Hematopoietic multipotent progenitor cell treated with erythropoietin and hydrocortisone succinate and interleukin-3 and kit ligand, for 8 days (in vitro differentiated cells): ENCODE data around the gene PLEKHB2.
"Not testable (repeated sequence)": the region's sequence is repeated elsewhere in the genome, so short reads cannot be mapped to it uniquely, and the experiment has no call there.

Experiments used
- DNase-seq: peaks from one replicate; pipeline ENCODE4 v3.0.0-alpha.2; 2015

Gene PLEKHB2

DNA sequence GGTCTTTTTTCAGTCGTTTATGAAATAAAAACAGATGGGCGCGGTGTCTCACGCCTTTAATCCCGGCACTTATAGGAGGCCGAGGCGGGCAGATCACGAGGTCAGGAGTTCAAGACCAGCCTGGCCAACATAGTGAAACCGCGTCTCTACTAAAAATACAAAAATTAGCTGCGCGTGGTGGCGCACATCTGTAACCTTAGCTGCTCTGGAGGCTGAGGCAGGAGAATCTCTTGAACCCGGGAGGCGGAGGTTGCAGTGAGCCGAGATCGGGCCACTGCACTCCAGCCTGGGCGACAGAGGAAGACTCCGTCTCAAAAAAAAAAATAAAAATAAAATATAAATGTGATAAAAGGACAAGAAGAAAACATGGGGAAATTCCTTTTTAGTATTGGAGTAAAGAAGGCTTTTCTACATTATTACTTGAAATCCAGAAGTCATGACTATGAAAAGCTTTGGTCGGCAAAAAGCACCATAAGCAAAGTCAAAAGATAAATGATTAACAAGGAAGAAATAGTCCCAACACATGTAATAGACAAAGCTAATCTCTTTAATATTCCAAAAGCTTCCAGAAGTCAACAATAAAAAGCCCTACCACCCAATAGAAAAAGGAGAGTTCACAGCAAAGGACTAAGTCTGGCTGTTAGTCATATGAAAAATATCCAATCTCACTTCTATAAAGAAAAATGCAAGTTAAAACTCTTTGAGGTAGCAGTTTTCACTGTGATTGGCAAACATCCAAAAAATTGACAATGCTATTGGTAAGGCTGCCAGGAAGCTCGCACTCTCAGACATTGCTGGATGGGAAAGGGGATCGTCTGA, 10.5 kb upstream of the PLEKHB2 start:
- DNase-seq = no peak

DNA sequence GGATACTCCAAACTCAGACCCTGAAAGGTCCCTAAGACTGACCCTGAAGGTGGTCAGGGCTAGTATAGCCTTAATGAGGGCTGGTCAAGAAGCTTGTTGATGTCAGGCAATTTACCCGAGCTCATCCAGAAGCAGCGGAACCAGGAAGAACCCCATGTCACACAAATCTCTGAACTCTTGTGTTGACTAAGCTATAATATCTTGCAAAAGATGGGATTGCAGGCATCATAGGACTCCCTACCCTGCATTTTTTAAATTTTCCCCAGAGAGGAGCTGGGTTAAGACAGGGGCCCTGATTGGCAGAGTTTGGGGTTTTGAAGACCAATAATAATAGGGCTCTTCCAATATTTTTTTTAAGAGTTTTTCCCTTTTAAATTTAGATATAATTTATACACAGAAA, 2.0 kb upstream of the PLEKHB2 start:
- no peak for DNase-seq

DNA sequence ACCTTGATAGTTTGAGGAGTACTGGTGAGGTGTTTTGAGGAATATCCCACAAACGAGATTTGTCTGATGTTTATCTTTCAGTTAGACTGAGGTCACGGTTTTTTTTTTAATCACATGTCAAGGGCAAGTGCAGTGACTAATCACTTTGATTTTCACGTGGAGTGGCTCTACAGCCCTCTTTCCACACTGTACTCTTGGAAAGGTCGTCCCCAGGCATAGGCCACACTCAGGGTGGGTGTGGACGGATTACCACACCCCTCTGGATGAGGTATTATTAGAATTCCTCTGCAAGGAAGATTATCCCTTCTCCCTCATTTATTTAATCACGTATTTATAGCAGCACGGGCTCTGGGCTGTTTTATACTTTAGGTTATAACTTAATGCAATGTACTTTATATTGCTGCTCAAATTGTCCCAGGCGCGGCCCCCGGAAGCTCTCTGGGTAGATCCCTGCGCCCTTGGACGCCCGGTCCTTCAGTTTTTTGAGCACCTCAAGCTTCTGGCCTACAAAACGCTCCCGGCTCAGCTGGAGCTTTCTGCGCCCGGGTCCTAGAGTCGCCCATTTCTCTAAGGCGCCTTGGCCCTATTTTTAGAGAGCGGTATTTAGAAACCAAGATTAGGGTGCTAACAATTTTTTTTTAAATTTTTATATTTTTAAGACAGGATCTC, 515 bp upstream of the PLEKHB2 start:
- DNase-seq = peak; percentile 61

DNA sequence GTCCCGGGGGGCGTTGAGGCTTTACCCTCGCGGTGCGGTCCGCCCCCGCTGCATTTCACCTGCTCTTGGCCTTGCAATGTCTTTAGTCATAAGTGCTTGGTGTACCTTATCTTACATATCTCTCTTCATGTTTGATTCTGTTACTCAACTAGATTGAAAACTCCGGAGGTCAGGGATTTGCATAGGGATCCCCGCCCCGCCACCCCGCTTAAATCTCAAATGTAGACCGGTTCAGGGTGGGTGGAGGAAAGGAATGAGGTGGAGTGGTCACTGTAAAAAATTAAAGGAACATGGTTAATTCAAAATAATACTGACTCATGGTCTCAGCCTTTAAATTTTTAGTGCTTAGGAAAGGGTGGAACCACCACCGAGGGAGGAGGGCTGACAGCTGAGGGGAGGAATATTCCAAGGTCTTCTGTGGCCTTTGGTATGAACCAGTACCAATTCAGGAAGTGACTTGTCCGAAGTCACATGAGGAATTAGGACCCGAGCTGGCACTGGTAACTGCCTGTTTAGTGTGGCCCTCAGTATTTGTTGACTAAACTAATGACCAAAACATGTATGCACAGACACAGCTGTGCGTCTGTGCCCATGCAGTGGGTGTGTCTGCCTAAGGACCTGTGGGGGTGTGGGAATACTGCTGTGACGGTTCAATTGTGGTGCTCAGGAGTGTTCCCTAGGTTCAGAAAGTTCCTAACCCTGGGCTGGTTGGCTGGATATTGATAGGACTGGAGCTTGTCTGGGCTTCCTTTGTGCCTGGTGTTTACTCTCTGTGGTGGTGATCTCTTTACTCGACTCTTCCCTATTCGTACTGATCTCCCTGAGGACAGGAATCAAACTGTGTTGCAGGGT, 1.0 kb downstream of the PLEKHB2 start:
- peak; percentile 49 for DNase-seq

DNA sequence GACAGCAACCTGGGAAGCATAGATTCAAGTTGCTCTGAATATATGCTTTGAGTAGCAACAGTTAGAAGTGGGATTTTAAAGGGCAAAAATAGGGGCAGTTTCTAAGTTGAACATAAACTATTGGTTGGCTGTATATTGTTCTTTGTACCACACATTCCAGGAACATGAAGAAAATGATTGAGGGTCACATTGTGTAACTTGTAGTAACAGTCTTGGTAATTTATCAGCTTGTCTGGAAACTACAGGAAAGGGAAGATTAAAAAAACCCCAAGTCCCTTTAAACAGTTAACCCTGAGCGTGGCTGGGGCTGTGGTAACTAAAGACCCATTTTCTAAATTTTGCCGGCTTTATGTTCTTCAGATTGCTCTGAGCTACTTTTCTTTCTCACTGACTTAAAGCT, 7.4 kb downstream of the PLEKHB2 start:
- DNase-seq = no peak

DNA sequence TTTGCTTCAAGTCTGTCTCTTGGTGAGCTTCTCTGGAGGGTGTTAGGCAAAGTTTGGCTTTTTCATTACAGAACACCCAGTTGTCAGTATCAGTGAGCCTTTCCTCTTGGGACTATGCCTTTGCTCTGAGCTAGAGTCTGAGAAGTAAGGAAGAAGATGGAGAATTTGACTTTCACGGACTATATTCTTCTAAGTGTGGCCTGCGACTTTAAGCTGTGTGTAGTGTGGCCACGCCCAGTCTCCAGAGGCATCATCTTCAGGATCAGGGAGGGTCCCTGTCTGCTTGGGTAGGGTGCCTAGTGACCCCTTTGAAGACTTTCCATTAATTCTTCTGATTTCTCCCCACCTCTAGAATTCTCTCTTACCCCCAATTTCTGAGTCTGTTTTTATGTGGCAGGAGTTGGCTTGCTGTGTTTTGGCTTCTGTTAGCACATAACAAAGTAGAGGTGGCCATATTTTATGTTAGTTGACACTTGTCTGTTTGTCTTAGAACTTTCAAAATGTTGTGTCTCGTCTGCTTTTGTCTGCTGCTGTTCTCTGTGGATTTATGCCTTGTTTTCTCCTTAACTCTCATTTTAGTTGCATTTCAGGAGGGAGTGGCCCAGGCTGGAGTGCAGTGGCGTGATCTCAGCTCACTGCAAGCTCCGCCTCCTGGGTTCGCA, 8.6 kb downstream of the PLEKHB2 start:
- DNase-seq = no peak

DNA sequence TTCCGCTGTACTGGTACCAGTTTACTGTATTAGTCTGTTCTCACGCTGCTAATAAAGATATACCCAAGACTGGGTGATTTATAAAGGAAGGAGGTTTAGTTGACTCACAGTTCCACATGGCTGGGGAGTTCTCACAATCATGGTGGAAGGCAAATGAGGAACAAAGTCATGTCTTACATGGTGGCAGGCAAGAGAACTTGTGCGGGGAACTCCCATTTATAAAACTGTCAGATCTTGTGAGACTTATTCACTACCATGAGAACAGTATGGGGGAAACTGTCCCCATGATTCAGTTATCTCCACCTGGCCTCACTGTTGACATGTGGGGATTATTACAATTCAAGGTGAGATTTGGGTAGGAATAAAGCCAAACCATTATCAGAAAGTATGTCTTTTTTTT, 9.8 kb downstream of the PLEKHB2 start:
- DNase-seq = not testable (repeated sequence)

DNA sequence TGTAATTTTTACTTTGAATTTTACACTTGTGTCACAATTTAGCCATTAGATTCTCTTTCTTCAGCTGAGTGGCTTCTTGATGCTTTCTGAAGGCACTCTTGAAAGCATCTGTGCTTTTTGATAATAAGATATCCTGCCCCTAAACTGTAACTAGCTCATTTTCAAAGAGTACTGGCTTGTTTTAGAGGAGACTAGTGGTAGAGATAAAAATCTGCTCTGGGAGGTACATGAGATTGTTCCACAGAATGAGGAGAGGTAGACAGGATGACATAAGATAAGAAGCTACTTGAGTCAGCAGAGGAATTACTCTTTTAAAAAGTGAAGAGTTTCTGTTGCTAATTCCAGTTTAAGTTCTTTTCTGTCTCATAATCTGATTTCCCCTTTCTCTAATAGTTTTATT, 10.6 kb downstream of the PLEKHB2 start:
- DNase-seq = peak; percentile 51

DNA sequence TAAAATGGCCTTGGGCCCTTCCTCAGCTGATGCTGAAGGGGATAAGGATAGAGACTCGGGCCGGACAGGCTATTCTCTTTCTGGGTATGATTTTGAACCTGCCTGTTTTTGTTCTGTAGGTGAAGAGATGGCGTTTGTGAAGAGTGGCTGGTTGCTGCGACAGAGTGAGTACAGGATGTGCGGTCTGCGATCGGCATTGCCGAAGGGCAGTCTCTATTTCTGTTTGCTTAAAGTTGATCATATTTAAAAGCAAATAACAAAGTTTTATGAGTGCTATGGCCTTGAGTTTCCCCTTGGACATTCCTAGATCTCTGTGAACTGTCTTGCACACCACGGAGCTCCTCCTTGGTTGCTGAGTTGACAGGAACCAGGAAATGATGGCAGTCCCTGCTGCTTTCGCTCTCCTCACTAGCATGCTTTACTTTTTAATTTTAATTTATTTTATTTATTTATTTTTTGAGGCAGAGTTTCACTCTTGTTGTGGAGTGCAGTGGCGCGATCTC, 15.7 kb downstream of the PLEKHB2 start:
- DNase-seq = no peak

DNA sequence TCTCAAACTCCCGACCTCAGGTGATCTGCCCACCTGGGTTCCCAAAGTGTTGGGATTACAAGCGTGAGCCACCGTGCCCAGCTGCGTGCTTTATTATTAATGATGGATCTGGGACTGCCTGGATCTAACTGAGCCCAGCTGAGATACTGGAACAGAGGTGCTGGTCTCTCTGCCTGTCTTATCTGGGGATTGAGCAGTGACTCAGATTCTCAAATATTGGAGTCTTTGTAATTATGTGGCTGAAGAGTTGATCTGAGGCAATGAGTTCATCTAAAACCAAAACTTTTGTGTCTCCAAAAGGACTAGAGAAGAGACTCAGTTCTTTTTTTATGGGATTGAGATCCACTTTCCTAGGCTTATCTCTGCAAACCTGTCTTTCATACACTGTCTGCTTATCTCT, 16.3 kb downstream of the PLEKHB2 start:
- DNase-seq = no peak

DNA sequence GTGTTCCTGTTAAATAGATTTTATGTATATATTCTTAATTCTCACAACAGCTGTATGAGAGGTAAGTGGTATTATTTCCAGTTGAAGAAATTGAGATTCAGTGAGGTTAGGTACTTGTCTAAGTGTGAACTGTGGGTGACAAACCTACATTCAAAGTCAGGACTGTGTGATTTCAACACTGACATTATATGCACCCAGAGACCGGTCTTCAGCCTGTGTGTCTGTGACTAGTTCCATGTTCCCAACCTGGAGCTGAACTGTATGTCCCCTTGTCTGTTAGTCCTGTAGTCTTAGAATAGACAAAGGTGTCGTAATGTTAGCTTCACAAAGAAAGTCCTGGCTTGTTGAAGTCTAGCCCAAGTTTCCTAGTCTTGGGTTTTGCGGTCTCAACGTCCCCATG, 17.4 kb downstream of the PLEKHB2 start:
- no peak for DNase-seq

DNA sequence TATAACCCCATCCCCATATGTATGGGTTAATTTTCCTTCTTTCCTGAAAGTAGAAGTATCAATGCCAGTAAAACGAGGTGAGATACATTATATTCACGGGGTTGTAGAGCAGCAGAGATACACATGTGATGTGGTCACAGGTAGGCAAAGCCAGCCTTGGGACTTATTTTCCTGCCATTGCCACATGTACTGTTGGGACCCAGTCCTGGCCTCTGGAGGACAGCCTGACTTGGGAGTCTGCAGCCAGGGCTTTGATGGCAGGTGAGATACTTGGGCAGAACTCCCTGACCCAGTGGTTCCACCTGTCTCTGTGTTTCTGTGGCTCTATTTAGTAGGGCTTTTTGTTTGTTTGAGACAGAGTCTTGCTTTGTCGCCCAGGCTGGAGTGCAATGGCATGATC, 18.1 kb downstream of the PLEKHB2 start:
- no peak for DNase-seq

DNA sequence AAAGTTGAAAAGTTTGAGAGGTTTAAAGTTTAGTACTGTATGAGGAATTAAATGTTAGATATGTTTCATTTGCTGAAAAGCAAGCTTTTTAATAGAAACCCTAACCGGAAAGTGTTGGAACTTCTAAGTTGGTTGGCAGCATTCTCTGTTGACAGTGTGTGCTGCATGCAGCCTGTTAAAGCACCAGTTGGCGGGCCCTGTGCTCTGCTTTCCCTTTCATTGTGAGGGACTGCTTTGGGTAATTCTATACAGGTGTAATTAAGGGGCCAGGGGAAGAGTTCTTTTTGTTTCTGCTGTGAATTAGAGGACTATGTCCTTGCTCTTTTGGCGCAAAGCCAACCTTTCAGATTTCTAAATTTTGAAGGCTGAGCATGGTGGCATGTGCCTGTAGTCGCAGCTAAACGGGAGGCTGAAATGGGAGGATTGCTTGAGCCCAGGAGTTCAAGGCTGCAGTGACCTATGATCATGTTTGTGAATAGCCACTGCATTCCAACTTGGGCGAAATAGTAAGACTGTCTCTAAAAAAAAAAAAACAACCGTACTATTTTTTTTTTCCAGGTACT, 20.1 kb downstream of the PLEKHB2 start:
- DNase-seq = no peak

DNA sequence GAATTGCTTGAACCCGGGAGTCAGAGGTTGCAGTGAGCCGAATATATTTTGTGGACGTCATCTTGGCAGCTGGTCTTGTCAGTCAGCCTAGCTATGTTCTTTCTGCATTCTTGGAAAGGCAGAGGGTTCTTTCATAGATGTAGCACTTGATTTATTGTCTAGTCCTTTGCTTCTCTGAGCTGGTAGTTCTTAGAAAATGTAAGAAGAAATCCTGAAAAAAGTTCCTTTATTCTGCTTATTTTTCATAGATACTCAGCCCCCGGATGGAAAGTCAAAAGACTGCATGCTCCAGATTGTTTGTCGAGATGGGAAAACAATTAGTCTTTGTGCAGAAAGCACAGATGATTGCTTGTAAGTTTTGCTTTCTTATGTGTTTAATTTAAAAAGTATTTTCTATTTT, 21.3 kb downstream of the PLEKHB2 start:
- no peak for DNase-seq

DNA sequence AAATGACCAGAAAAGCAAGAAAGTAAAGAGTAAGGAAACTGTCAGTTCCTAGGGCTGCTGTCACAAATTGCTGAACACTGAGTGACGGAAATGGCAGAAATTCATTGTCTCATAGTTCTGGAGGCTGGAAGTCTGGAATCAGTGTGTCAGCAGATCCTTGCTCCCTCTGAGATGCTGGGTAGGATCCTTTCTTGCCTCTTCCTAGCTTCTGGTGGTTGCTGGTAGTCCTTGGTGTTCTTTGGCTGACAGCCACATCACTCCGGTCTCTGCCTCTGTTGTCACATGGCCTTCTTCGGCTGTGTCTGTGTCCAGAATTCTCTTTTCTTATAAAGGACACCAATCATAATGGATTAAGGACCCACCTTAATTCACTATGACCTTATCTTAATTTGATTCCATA, 21.9 kb downstream of the PLEKHB2 start:
- no peak for DNase-seq

DNA sequence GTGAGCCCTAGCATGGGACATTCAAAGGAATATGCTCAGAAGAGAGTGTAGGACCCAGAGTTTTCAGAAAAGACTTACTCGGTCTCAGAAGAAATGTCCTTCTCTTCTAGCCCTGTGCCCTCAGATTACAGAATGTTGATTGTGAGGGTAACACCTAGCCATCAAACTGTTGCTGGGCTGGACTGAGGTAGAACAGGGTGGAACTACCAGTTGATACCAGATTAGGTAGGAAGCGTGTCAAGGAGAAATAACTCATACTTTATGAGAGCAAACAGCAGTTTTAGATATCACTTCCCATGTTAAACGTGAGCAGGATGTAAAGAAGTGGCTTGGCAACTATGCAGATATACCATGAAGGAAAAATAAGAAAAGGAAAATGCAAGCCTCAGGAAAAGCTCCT, 22.8 kb downstream of the PLEKHB2 start:
- DNase-seq = no peak

DNA sequence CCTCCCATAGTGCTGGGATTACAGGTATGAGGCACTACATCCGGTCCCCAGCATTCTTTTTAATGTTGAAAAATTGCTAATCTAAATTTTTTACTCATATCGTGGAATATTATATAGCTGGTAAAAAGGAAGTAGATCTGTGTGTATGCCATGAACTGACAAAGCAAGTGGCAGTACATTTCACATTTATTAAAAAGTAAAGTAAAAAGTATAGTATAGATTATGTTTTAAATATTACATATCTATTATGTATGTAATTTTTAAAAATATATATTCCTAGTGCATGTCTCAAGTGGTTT, 25.1 kb downstream of the PLEKHB2 start:
- DNase-seq = no peak

DNA sequence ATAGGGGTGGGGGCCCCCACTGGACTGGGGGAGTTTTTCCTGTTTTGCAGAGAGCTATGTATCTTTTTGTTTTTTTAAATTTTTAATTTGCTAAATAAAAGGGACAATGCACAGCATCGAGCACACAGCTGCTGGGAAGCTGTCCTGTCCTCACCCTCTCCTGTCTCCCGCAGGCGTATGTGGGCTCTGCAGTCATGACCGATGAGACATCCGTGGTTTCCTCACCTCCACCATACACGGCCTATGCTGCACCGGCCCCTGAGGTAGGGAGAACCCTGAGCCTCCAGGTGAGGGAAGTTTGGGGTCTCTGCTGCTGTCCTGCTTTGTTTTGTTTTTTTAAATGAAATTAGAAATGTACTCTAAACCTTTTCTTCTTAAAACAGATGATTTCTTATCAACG, 27.6 kb downstream of the PLEKHB2 start:
- no peak for DNase-seq

DNA sequence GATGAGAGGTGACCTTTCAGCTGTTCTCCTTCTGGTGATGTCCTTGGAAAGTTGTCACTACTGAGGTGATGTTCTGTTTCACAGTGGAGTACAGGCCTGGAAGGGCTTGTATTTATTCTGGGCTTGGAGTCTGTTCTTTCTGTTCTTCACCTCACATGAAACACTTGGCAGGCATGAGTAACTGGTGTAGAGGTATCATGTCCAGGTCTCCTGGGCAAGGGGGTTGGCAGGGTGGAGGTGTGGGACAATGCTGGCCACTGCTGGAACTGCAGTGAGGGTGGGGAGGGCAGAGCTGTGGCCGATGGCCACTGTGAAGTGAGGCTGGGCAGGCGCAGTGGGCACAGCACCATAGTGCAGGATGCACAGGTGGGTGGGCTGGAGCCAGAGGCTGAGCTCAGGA, 35.4 kb downstream of the PLEKHB2 start:
- DNase-seq = no peak

DNA sequence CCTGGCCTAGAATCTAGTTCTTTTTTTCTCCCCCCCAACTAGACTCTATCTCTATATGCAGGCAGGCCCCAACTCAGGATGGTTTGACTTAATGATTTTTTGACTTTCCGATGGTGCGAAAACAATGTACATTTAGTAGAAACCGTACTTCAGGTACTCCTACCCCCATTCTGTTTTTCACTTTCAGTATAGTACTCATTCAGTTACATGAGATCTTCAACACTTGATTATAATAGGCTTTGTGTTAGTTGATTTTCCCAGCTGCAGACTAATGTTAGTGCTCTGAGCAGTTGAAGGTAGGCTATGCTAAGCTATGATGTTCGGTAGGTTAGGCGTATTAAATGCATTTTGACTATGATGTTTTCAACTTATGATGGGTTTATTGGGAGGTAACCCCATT, 37.7 kb downstream of the PLEKHB2 start:
- no peak for DNase-seq

DNA sequence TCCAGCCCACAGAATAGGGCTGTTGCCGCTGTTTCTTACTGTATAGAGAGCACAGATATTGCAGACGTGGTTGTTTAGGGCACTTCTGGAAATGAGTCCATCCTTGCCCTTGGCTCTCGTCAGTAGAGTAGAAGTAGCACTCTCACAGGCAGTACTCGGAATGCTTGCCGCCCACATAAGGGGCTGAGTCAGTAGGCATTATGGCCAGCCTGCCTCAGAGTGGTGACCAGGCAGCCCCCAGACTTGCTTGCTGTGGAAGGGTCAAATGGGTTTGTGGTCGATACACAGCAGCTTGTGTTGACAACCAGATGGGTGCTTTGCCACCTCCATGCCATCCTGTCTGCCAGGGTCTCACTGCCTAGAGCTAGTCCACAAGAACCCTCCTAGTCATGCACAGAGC, 38.7 kb downstream of the PLEKHB2 start:
- no peak for DNase-seq

DNA sequence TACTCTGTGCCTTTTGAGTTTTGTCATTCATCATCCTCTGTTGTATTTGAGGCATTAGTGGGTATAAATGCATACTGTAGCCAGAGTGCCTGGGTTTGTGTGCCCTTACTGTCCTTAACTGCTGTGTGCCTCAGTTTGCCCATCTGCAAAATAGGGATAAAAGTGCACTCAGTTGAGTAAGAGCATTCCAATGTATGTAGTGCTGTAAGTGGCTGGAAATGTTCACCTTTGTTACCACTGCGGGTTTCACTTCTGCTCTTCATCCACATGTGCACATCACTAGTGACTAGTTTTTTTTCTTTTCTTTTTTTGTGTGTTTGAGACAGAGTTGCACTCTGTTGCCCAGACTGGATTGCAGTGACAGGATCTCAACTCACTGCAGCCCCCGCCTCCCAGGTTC, 39.9 kb downstream of the PLEKHB2 start:
- no peak for DNase-seq

DNA sequence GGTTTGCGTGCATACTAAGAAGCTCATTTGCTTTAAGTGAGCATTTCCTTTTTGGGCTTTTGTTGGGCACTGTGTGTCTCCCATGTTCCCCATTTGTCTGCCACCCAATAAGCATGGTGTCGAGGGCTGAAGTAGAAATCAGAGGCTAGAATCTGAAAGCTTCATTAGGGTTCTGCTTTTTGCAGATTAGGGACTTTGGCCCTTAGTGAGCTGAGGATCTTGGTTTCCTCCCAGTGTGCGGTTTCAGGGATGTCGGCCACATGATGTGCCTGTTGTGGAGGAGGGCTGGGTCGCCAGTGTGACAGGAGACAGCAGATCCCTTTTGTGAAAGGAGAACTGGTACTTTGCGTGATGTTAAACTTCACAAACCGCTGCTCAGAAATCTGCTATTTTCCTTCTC, 41.1 kb downstream of the PLEKHB2 start:
- peak; percentile 49 for DNase-seq
